ENCODE measurements around the gene RAD51B.

Gene RAD51B

GRCh38 chr14:68591786-68592185 lies 772.2 kb downstream of the RAD51B start:
- DNase-seq, result no peak

- DNase-seq, result no peak
These were observed 773.5 kb downstream of the RAD51B start for GRCh38 chr14:68592948-68593556.

- no peak for DNase-seq
These were observed 774.4 kb downstream of the RAD51B start for GRCh38 chr14:68593806-68594536.

GRCh38 chr14:68594737-68595380 lies 775.3 kb downstream of the RAD51B start:
- DNase-seq, result no peak

- no peak for DNase-seq
These were observed 776.6 kb downstream of the RAD51B start for GRCh38 chr14:68596211-68596610.

GRCh38 chr14:68596701-68597100 lies 777.1 kb downstream of the RAD51B start:
- DNase-seq, result no peak

- DNase-seq, result no peak
These were observed 778.5 kb downstream of the RAD51B start for GRCh38 chr14:68598089-68598488.

GRCh38 chr14:68598621-68599447 lies 779.3 kb downstream of the RAD51B start:
- no peak for DNase-seq

GRCh38 chr14:68599896-68600610 lies 780.5 kb downstream of the RAD51B start:
- DNase-seq, result no peak

- no peak for DNase-seq
These were observed 782.9 kb downstream of the RAD51B start for GRCh38 chr14:68602507-68602906.

GRCh38 chr14:68603533-68604360 lies 784.2 kb downstream of the RAD51B start:
- DNase-seq, result no peak

- no peak for DNase-seq
These were observed 784.8 kb downstream of the RAD51B start for GRCh38 chr14:68604361-68604730.

GRCh38 chr14:68604822-68605221 lies 785.2 kb downstream of the RAD51B start:
- no peak for DNase-seq

GRCh38 chr14:68606176-68606575 lies 786.6 kb downstream of the RAD51B start:
- no peak for DNase-seq

- DNase-seq, result no peak
These were observed 787.1 kb downstream of the RAD51B start for GRCh38 chr14:68606644-68607043.

- no peak for DNase-seq
These were observed 787.7 kb downstream of the RAD51B start for GRCh38 chr14:68607081-68607866.

- no peak for DNase-seq
These were observed 788.4 kb downstream of the RAD51B start for GRCh38 chr14:68607867-68608573.

GRCh38 chr14:68608574-68608962 lies 789.0 kb downstream of the RAD51B start:
- DNase-seq, result no peak

GRCh38 chr14:68609012-68609411 lies 789.4 kb downstream of the RAD51B start:
- DNase-seq, result no peak

GRCh38 chr14:68610251-68610793 lies 790.7 kb downstream of the RAD51B start:
- no peak for DNase-seq

Data from activated T-cell treated with anti-CD3 and anti-CD28 coated beads for 4 hours (primary cell).